Ascending aorta (tissue), 2 donors: ENCODE data around the gene CAMP. TPM values are rescaled to one million over a fixed set of nuclear protein-coding genes. Genes with fewer than 3 reads are reported as not detected.
A peak's percentile ranks its signal among the peaks of the same experiment; 100 is the strongest.

Experiments used
- DNase-seq, 2 donors: peaks; one replicate each; pipeline ENCODE4 v3.0.0-alpha.2; 2019; ENCODE audit warnings: low spot score in 2 of 2
- H3K27ac ChIP-seq, 2 donors: fragments of 200-600 bp; sonication (generic); one replicate each; pipeline ENCODE4 v1.5.1; 2016 to 2017; ENCODE audit warnings: mild to moderate bottlenecking in 1 of 2
- H3K27me3 ChIP-seq: fragments of 200-600 bp; sonication (generic); one replicate; pipeline ENCODE4 v1.5.1; 2017
- H3K36me3 ChIP-seq, 2 donors: fragments of 200-600 bp; sonication (generic); one replicate each; pipeline ENCODE4 v1.5.1; 2016
- H3K4me1 ChIP-seq, 2 donors: fragments of 200-600 bp; sonication (generic); one replicate each; pipeline ENCODE4 v1.5.1; 2016 to 2017; ENCODE audit warnings: mild to moderate bottlenecking in 1 of 2
- H3K4me3 ChIP-seq, 2 donors: fragments of 200-600 bp; sonication (generic); one replicate each; pipeline ENCODE4 v1.5.1; 2016 to 2017; ENCODE audit warnings: mild to moderate bottlenecking in 1 of 2
- H3K9me3 ChIP-seq, 2 donors: fragments of 200-600 bp; sonication (generic); one replicate each; pipeline ENCODE4 v1.5.1; 2016
- intact Hi-C: fragments of 100-400 bp; cut with DNase I; formaldehyde crosslinking; loops from one replicate; pipeline ENCODE4 v1.15.1; 2023
- total RNA-seq: library from RNA; depleted of rRNA; stranded (reverse); fragments of >200 nt; gene quantifications from one replicate; pipeline ENCODE4 v1.1.0, GENCODE V29; 2016
- TF ChIP-seq, protein P1 (sequence below), 3 experiments: fragments of 200-600 bp in 2 of 3; fragments of 450-650 bp in 1 of 3; sonication (generic) in 2 of 3; IDR thresholded peaks; one replicate each; pipeline ENCODE4 v1.5.1; 2016 to 2019; ENCODE audit warnings: antibody characterized with exemption in 3 of 3, mild to moderate bottlenecking in 1 of 3, moderate library complexity in 1 of 3

Gene CAMP
- total RNA-seq, 1 donor from 2014 or later = not detected

DNA sequence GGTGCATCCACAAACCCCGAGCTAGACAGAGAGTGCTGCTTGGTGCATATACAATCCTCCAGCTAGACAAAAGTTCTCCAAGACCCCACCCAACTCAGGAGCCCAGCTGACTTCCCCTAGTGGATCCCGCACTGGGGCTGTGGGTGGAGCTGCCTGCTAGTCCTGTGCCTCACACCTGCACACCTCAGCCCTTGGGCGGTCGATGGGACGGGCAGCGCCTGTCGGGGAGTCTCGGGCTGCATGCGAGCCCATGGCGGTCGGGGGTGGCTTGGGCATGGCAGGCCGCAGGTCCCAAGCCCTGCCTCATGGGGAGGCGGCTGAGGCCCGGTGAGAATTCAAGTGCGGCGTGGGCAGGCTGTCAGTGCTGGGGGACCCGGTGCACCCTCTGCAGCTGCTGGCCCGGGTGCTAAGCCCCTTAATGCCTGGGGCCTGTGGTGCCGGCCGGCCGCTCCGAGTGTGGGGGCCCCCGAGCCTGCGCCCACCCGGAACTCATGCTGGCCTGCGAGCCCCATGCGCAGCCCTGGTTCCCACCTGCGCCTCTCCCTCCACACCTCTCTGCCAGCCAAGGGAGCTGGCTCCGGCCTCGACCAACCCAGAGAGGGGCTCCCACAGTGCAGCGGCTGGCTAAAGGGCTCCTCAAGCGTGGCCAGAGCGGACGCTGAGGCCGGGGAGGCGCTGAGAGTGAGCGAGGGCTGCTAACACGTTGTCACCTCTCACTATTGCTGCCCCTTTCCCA lies 48.6 kb downstream of the CAMP start:
- intact Hi-C loops = loop anchor here (2.0 to 10.0 kb wide), 2 partner anchors 29 to 273 kb away; partner anchors contain the start of gene NME6
- no peak for DNase-seq

DNA sequence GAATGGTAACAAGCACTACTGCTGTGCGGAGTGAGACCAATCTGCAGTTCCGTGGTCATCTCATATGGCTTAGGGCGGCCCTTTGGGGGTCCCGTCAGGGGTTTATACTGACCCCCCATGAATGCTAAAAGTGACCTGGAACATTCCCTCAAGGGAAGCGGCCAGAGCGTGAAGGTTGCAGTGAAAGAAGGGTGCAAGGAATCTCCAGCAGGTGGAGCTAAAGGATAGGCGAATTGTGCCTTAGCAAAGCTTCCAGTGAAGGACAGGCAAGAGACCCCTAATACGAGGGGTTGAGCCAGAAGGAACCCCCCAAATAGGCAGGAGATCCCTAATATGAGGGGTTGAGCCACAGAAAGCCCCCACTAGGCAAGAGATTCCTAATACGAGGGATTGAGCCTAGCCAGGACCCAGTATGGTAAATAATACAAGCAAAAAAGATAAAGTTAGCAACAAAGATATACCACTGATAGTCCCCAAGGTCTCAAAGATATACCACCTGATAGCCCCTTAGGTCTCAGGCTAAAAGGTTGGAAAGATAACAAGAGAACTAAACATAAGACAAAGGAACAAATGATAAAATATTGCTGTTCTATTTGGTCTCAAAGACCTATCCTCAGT lies 50.4 kb downstream of the CAMP start:
- TF ChIP-seq, protein P1, sequence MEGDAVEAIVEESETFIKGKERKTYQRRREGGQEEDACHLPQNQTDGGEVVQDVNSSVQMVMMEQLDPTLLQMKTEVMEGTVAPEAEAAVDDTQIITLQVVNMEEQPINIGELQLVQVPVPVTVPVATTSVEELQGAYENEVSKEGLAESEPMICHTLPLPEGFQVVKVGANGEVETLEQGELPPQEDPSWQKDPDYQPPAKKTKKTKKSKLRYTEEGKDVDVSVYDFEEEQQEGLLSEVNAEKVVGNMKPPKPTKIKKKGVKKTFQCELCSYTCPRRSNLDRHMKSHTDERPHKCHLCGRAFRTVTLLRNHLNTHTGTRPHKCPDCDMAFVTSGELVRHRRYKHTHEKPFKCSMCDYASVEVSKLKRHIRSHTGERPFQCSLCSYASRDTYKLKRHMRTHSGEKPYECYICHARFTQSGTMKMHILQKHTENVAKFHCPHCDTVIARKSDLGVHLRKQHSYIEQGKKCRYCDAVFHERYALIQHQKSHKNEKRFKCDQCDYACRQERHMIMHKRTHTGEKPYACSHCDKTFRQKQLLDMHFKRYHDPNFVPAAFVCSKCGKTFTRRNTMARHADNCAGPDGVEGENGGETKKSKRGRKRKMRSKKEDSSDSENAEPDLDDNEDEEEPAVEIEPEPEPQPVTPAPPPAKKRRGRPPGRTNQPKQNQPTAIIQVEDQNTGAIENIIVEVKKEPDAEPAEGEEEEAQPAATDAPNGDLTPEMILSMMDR (IDR thresholded peaks at IDR 0.05) = peak; percentile 68 to 79 (median 74)
- H3K4me1 ChIP-seq = no peaks in the 10 kb centered on the region
- H3K27ac ChIP-seq = no peak overlapping the region
- no peak overlapping the region for H3K4me3 ChIP-seq
- H3K27me3 ChIP-seq = no peaks in the 10 kb centered on the region
- intact Hi-C loops = loop anchor here (1.0 to 10.0 kb wide), 4 partner anchors 27 to 271 kb away; partner anchors contain the start of gene NME6
- H3K36me3 ChIP-seq = peaks cover 1 to 8% of the 10 kb centered on the region in 2 donors
- peak in 1 of 2 donors; percentile 68 for DNase-seq
- no peaks in the 10 kb centered on the region for H3K9me3 ChIP-seq

More for the DNA sequence above, 48.6 kb downstream of the CAMP start:
- Histone ChIP-seq H3K27ac (no peak overlapping the region), H3K9me3 (no peaks in the 10 kb centered on the region), H3K36me3 (peaks cover 4 to 18% of the 10 kb centered on the region in 2 donors), H3K4me3 (no peak overlapping the region), H3K4me1 (no peaks in the 10 kb centered on the region), H3K27me3 (no peaks in the 10 kb centered on the region)
- TF ChIP-seq, protein P1 (IDR thresholded peaks at IDR 0.05) = no peak

DNA sequence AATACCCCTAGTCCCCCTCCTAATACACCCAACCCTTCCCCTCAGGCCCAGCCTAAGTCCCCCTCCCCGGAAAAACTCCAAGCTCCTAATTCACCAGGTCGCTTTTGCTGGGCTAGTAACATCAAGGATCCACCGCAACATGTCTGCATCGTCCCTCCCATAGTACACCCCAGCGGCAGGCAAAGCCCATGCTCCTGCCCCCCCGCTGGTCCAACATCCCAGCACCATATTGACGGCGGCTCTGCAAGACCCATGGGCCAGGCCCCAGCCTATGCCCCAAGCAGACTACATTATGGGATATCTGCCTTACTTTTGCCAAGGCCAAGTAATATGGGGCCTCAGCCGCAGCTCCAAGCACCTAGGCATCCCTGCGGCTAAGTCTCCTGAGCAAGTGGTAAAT lies 51.2 kb downstream of the CAMP start:
- no peaks in the 10 kb centered on the region for H3K27me3 ChIP-seq
- no peak overlapping the region for H3K4me3 ChIP-seq
- no peak overlapping the region for H3K27ac ChIP-seq
- no peaks in the 10 kb centered on the region for H3K4me1 ChIP-seq
- intact Hi-C loops = loop anchor here (1.0 to 10.0 kb wide), 2 partner anchors 125 to 270 kb away; no protein-coding TSS in a partner anchor
- H3K9me3 ChIP-seq = no peaks in the 10 kb centered on the region
- TF ChIP-seq, protein P1 (IDR thresholded peaks at IDR 0.05) = no peak
- H3K36me3 ChIP-seq = peaks cover 0 to under 1% of the 10 kb centered on the region in 2 donors
- no peak for DNase-seq

Other genes starting within 250 kb of the CAMP start
- 140 TPM for gene MAP4, start 207.1 kb upstream of the CAMP start, total RNA-seq
- not detected for gene CDC25A, start 35.1 kb upstream of the CAMP start, total RNA-seq
- gene ZNF589, start 17.6 kb downstream of the CAMP start, total RNA-seq = 3.7 TPM
- 11.0 TPM for gene NME6, start 77.9 kb downstream of the CAMP start, total RNA-seq
- not detected for gene SPINK8, start 110.2 kb downstream of the CAMP start, total RNA-seq
- gene FBXW12, start 148.7 kb downstream of the CAMP start, total RNA-seq = not detected
- 160 TPM for gene PLXNB1, start 206.6 kb downstream of the CAMP start, total RNA-seq
- 19.3 TPM for gene CCDC51, start 216.6 kb downstream of the CAMP start, total RNA-seq
- 142 TPM for gene TMA7, start 216.8 kb downstream of the CAMP start, total RNA-seq
- 9.0 TPM for gene ATRIP, start 223.2 kb downstream of the CAMP start, total RNA-seq